Caco-2 (cell line): ENCODE measurements around the gene CD40LG. TPM values are rescaled to one million over a fixed set of nuclear protein-coding genes. Genes with fewer than 3 reads are reported as not detected.
A peak's percentile ranks its signal among the peaks of the same experiment; 100 is the strongest.

ENCODE experiments used
- BruUV-seq: library from RNA; stranded (reverse); fragments of 400-500 nt; replicated peaks from 2 replicates; lab custom pipeline; 2021; lab: Mats Ljungman, UMichigan
- CTCF ChIA-PET: fragments of 300-600 bp; sonication (Branson Sonifier 250); formaldehyde crosslinking; loops from one replicate; lab custom pipeline; 2022; ENCODE audit warnings: antibody characterized with exemption; lab: Charles Lee
- POLR2A ChIA-PET: fragments of 300-600 bp; sonication (Branson Sonifier 250); formaldehyde crosslinking; loops from one replicate; lab custom pipeline; 2022; ENCODE audit warnings: antibody characterized with exemption; lab: Charles Lee
- DNase-seq, 2 experiments: peaks; one replicate each; pipeline versions ENCODE4 v3.0.0 to v3.0.0-alpha.2; 2020 to 2022
- H3K27me3 ChIP-seq: replicated peaks from 2 replicates; pipeline ENCODE4 v1.6.0; 2011; ENCODE audit warnings: low read length; ENCODE audit not compliant: control insufficient read depth, insufficient read depth
- H3K36me3 ChIP-seq: 2 replicates; pipeline ENCODE4 v1.5.1; 2011; ENCODE audit warnings: low read length; ENCODE audit not compliant: control insufficient read depth, insufficient read depth
- H3K4me1 ChIP-seq: fragments of 250-450 bp; sonication (Bioruptor Pico); 2 replicates; pipeline ENCODE4 v1.5.1; 2020; ENCODE audit warnings: mild to moderate bottlenecking
- H3K4me3 ChIP-seq: 2 replicates; pipeline ENCODE4 v1.5.1; 2011; ENCODE audit warnings: low read depth, mild to moderate bottlenecking, control low read depth, low read length
- H3K9me3 ChIP-seq: fragments of 250-450 bp; sonication (Bioruptor Pico); 2 replicates; pipeline ENCODE4 v1.5.1; 2020; ENCODE audit warnings: mild to moderate bottlenecking, moderate library complexity
- H3K27ac Mint-ChIP-seq: one replicate; pipeline ENCODE4 v1.8.0; 2022; ENCODE audit warnings: mixed read lengths; ENCODE audit not compliant: unreplicated experiment
- H3K27me3 Mint-ChIP-seq: one replicate; pipeline ENCODE4 v1.8.0; 2022; ENCODE audit warnings: mixed read lengths; ENCODE audit not compliant: insufficient read depth, unreplicated experiment
- H3K36me3 Mint-ChIP-seq: one replicate; pipeline ENCODE4 v1.8.0; 2022; ENCODE audit warnings: mild to moderate bottlenecking, mixed read lengths; ENCODE audit not compliant: insufficient read depth, unreplicated experiment
- H3K4me1 Mint-ChIP-seq: one replicate; pipeline ENCODE4 v1.8.0; 2022; ENCODE audit warnings: low read depth, mixed read lengths; ENCODE audit not compliant: unreplicated experiment
- H3K4me3 Mint-ChIP-seq: one replicate; pipeline ENCODE4 v1.8.0; 2022; ENCODE audit warnings: mild to moderate bottlenecking, moderate library complexity, mixed read lengths; ENCODE audit not compliant: unreplicated experiment
- H3K9me3 Mint-ChIP-seq: one replicate; pipeline ENCODE4 v1.8.0; 2022; ENCODE audit warnings: mixed read lengths; ENCODE audit not compliant: unreplicated experiment
- CTCF ChIP-seq, 2 experiments: fragments of 200-600 bp in 1 of 2; IDR thresholded peaks; 1 replicate in 1 of 2; 2 replicates in 1 of 2; pipeline versions ENCODE4 v1.5.1 to v1.8.0; 2011 to 2022; ENCODE audit warnings: antibody characterized with exemption in 1 of 2, control low read depth in 1 of 2, inconsistent platforms in 1 of 2, low read depth in 1 of 2, low read length in 1 of 2, mild to moderate bottlenecking in 1 of 2, moderate library complexity in 1 of 2; ENCODE audit not compliant: insufficient read depth in 1 of 2, severe bottlenecking in 1 of 2, unreplicated experiment in 1 of 2
- intact Hi-C: fragments of 100-400 bp; cut with micrococcal nuclease; formaldehyde crosslinking; loops from one replicate; pipeline ENCODE4 v1.10.0; 2022; ENCODE audit not compliant: unreplicated experiment
- total RNA-seq: library from RNA; stranded (reverse); gene quantifications from 2 replicates; pipeline ENCODE4 v1.2.3, GENCODE V29; 2022

Gene CD40LG
- total RNA-seq, 1 experiment from 2014 or later: not detected

- Histone ChIP-seq H3K4me1 (no peaks in the 10 kb centered on the region), H3K4me3 (no peak overlapping the region), H3K36me3 (no peaks in the 10 kb centered on the region), H3K9me3 (no peaks in the 10 kb centered on the region), H3K27me3 (no peaks in the 10 kb centered on the region)
- CTCF ChIA-PET: no interaction called here
- H3K4me3 Mint-ChIP-seq: no peak overlapping the region
- peaks cover 17% of the 10 kb centered on the region for H3K9me3 Mint-ChIP-seq
- TF ChIP-seq CTCF (IDR thresholded peaks at IDR 0.05; ENCODE audit: insufficient read depth in 1 of 2, low read depth in 1 of 2, low read length in 1 of 2, severe bottlenecking in 1 of 2, unreplicated experiment in 1 of 2): no peak
- no peaks in the 10 kb centered on the region for H3K4me1 Mint-ChIP-seq
- intact Hi-C loops: no loop called here
- no peak overlapping the region for H3K27ac Mint-ChIP-seq
- H3K36me3 Mint-ChIP-seq: peaks cover 5% of the 10 kb centered on the region
- BruUV-seq: no TSS peak
- POLR2A ChIA-PET: no interaction called here
- H3K27me3 Mint-ChIP-seq: peaks cover 11% of the 10 kb centered on the region
- no peak for DNase-seq
Observed at GRCh38 chrX:136666088-136666487, 18.1 kb downstream of the CD40LG start.

- CTCF ChIA-PET: no interaction called here
- no peak overlapping the region for H3K27ac Mint-ChIP-seq
- no TSS peak for BruUV-seq
- no peaks in the 10 kb centered on the region for H3K4me1 ChIP-seq
- H3K36me3 ChIP-seq: no peaks in the 10 kb centered on the region
- no peaks in the 10 kb centered on the region for H3K4me1 Mint-ChIP-seq
- peaks cover 5% of the 10 kb centered on the region for H3K36me3 Mint-ChIP-seq
- TF ChIP-seq CTCF (IDR thresholded peaks at IDR 0.05; ENCODE audit: insufficient read depth in 1 of 2, low read depth in 1 of 2, low read length in 1 of 2, severe bottlenecking in 1 of 2, unreplicated experiment in 1 of 2): no peak
- peaks cover 17% of the 10 kb centered on the region for H3K9me3 Mint-ChIP-seq
- no peak overlapping the region for H3K4me3 ChIP-seq
- POLR2A ChIA-PET: no interaction called here
- H3K4me3 Mint-ChIP-seq: no peak overlapping the region
- H3K9me3 ChIP-seq: no peaks in the 10 kb centered on the region
- peak in 1 of 2 experiments; percentile 32 for DNase-seq
- no peaks in the 10 kb centered on the region for H3K27me3 ChIP-seq
- intact Hi-C loops: no loop called here
- peaks cover 7% of the 10 kb centered on the region for H3K27me3 Mint-ChIP-seq
Observed at GRCh38 chrX:136667446-136668168, 19.6 kb downstream of the CD40LG start.

GRCh38 chrX:136671006-136671610, 23.1 kb downstream of the CD40LG start:
- Mint-ChIP-seq H3K27ac (no peak overlapping the region), H3K4me3 (no peak overlapping the region), H3K36me3 (peaks cover 5% of the 10 kb centered on the region), H3K27me3 (peaks cover 16% of the 10 kb centered on the region), H3K4me1 (no peaks in the 10 kb centered on the region), H3K9me3 (no peaks in the 10 kb centered on the region)
- ChIA-PET POLR2A (no interaction called here), CTCF (no interaction called here)
- intact Hi-C loops: no loop called here
- H3K27me3 ChIP-seq: no peaks in the 10 kb centered on the region
- TF ChIP-seq CTCF (IDR thresholded peaks at IDR 0.05; ENCODE audit: insufficient read depth in 1 of 2, low read depth in 1 of 2, low read length in 1 of 2, severe bottlenecking in 1 of 2, unreplicated experiment in 1 of 2): no peak
- BruUV-seq: no TSS peak
- no peak for DNase-seq
- H3K36me3 ChIP-seq: no peaks in the 10 kb centered on the region
- no peak overlapping the region for H3K4me3 ChIP-seq
- H3K9me3 ChIP-seq: no peaks in the 10 kb centered on the region
- H3K4me1 ChIP-seq: no peaks in the 10 kb centered on the region
